GM12872 (cell line): ENCODE measurements around the gene EMC8.

ENCODE experiments used
- CTCF ChIP-seq: IDR thresholded peaks from 3 replicates; pipeline ENCODE4 v1.5.1; 2011; ENCODE audit warnings: low read depth, mild to moderate bottlenecking, low read length, moderate library complexity; ENCODE audit not compliant: insufficient read depth

EMC8 gene

GRCh38 chr16:85799497-85800320 is at the start of gene EMC8, which contains the start of gene COX4I1:
TSS of gene EMC8 (minus strand) at chr16:85799544. CDS start at chr16:85799295, 249 bp downstream.
TSS of gene COX4I1 (plus strand) at chr16:85799695. CDS start at chr16:85801206, 1,511 bp downstream.
- TF ChIP-seq CTCF = no peak

- no peak for TF ChIP-seq CTCF
These were observed 49.6 kb upstream of the EMC8 start for GRCh38 chr16:85848986-85849385.

GRCh38 chr16:85847681-85848601 is 48.6 kb upstream of the EMC8 start:
- TF ChIP-seq CTCF = no peak

GRCh38 chr16:85847036-85847435 is 47.7 kb upstream of the EMC8 start:
- no peak for TF ChIP-seq CTCF

- no peak for TF ChIP-seq CTCF
These were observed 47.1 kb upstream of the EMC8 start for GRCh38 chr16:85846461-85846860.

GRCh38 chr16:85845266-85845665 is 45.9 kb upstream of the EMC8 start:
- no peak for TF ChIP-seq CTCF

- TF ChIP-seq CTCF = no peak
These were observed 45.4 kb upstream of the EMC8 start for GRCh38 chr16:85844786-85845185.
